Measurements from ENCODE around the gene DNA2. TPM values are rescaled to one million over a fixed set of nuclear protein-coding genes. Genes with fewer than 3 reads are reported as not detected.
"Not testable (repeated sequence)": the region's sequence is repeated elsewhere in the genome, so short reads cannot be mapped to it uniquely, and the experiment has no call there.

The DNA2 gene, protein sequence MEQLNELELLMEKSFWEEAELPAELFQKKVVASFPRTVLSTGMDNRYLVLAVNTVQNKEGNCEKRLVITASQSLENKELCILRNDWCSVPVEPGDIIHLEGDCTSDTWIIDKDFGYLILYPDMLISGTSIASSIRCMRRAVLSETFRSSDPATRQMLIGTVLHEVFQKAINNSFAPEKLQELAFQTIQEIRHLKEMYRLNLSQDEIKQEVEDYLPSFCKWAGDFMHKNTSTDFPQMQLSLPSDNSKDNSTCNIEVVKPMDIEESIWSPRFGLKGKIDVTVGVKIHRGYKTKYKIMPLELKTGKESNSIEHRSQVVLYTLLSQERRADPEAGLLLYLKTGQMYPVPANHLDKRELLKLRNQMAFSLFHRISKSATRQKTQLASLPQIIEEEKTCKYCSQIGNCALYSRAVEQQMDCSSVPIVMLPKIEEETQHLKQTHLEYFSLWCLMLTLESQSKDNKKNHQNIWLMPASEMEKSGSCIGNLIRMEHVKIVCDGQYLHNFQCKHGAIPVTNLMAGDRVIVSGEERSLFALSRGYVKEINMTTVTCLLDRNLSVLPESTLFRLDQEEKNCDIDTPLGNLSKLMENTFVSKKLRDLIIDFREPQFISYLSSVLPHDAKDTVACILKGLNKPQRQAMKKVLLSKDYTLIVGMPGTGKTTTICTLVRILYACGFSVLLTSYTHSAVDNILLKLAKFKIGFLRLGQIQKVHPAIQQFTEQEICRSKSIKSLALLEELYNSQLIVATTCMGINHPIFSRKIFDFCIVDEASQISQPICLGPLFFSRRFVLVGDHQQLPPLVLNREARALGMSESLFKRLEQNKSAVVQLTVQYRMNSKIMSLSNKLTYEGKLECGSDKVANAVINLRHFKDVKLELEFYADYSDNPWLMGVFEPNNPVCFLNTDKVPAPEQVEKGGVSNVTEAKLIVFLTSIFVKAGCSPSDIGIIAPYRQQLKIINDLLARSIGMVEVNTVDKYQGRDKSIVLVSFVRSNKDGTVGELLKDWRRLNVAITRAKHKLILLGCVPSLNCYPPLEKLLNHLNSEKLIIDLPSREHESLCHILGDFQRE
- 10 to 100 TPM; 35.0 to 36.1 TPM for total RNA-seq

DNA sequence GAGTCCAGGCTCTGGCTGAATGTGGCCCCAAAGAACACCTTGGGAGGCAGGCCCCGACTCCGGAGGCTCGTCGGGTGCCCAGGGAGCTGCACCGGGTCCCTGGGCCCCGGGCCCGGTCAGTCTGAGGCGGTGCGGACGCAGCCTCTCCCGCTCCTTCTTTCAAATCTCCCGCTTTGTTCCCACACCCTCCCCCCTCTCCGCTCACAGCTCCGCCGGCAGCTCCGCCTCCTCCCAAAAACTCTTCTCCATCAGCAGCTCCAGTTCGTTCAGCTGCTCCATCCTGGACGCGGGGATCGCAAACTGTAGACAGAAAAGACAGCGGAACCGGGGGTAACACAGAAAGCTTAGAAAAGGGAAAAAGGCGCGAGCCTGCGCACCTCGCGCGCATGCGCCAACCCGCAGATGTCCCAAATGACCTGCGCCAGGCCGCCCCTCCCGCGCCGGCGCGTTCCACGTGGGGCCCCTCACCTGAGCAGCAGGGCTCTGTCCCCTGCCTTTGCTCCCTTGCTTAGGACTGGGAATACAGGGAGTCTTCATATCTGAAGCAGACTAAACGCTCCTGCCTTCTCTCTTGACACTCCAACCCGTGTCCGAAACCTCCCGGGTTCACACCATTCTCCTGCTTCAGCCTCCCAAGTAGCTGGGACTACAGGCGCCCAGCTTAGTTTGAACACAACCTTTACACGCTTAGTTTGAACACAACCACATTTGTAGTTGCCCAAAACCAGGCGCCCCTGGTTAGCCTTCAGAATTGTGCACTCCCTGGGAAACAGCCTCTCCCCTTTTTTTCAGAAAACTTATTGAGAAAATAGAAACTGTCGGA is at the start of gene DNA2:
Gene DNA2 (minus strand): TSS at position 388 of the 823 bp plus-strand sequence. CDS start 109 bp downstream, at position 279.
- ATAC-seq (ENCODE audit: low read depth) (peak; percentile 93), DNase-seq (peak; percentile 86)
- Mint-ChIP-seq H3K4me3 (peak within 1 kb of the TSS; percentile 98), H3K27me3 (no peaks in the 10 kb centered on the region), H3K4me1 (peaks cover 22% of the 10 kb centered on the region), H3K27ac (peak within 1 kb of the TSS; percentile 97), H3K36me3 (peaks cover 13% of the 10 kb centered on the region), H3K9me3 (no peaks in the 10 kb centered on the region)
- POLR2A ChIA-PET = interaction anchor here (0.9 to 1.3 kb wide), 6 partner anchors 13 to 249 kb away, joined by 3 to 6 read pairs (median 4); partner anchors contain the start of genes CCAR1 and RUFY2

DNA sequence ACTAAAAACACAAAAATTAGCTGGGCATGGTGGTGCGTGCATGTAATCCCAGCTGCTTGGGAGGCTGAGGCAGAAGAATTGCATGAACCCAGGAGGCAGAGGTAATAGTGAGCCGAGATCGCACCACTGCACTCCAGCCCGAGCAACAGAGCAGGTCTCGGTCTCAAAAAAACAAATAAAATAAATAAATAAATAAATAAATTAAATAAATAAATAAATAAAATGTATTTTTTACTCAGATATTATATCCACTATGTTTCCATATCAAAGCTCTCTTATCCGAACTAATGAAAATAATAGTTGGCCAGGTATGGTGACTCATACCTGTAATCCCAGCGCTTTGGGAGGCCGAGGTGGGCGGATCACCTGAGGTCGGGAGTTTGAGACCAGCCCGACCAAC is 46.8 kb upstream of the DNA2 start:
- H3K4me3 Mint-ChIP-seq; H3K27ac Mint-ChIP-seq; H3K9me3 Mint-ChIP-seq; ATAC-seq (ENCODE audit: low read depth); H3K27me3 Mint-ChIP-seq; H3K4me1 Mint-ChIP-seq; H3K36me3 Mint-ChIP-seq; DNase-seq: not testable (repeated sequence)
- POLR2A ChIA-PET = interaction anchor here (0.6 kb wide), 1 partner anchor 67 kb away, joined by 4 read pairs; no protein-coding TSS in a partner anchor

- no peaks in the 10 kb centered on the region for H3K27me3 Mint-ChIP-seq
- H3K27ac Mint-ChIP-seq = no peak overlapping the region
- no peak overlapping the region for H3K4me3 Mint-ChIP-seq
- DNase-seq (no peak), ATAC-seq (ENCODE audit: low read depth) (no peak)
- H3K4me1 Mint-ChIP-seq = peaks cover 1% of the 10 kb centered on the region
- H3K36me3 Mint-ChIP-seq = peaks cover 2% of the 10 kb centered on the region
- POLR2A ChIA-PET = no interaction called here
- H3K9me3 Mint-ChIP-seq = no peaks in the 10 kb centered on the region
These were observed 45.4 kb upstream of the DNA2 start for GRCh38 chr10:68517188-68517587.

GRCh38 chr10:68516766-68517165 is 45.0 kb upstream of the DNA2 start:
- ATAC-seq (ENCODE audit: low read depth) (no peak), DNase-seq (no peak)
- no peaks in the 10 kb centered on the region for H3K9me3 Mint-ChIP-seq
- POLR2A ChIA-PET = no interaction called here
- peaks cover 1% of the 10 kb centered on the region for H3K4me1 Mint-ChIP-seq
- H3K36me3 Mint-ChIP-seq = no peaks in the 10 kb centered on the region
- no peak overlapping the region for H3K27ac Mint-ChIP-seq
- no peaks in the 10 kb centered on the region for H3K27me3 Mint-ChIP-seq
- no peak overlapping the region for H3K4me3 Mint-ChIP-seq

DNA sequence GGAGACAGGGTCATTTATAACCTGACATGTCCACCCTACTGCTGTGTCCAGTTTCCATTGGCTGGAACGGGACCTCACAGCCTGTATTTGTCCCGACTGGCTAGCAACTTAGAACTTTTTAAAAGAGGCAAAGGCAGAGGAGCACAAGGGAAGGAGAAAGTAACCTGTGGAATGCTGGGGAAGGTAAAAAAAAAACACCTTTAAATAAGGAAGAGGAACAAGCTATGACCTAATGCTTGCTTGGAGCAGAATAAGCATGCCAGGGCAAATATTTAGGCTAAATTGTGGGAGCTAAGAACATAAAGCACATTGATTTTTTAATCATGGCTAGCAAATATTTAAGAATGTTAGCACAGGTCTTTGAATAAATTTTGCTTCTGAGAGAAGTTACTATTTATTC is 44.4 kb upstream of the DNA2 start:
- DNase-seq; H3K4me3 Mint-ChIP-seq; H3K4me1 Mint-ChIP-seq; H3K27ac Mint-ChIP-seq; H3K27me3 Mint-ChIP-seq; H3K36me3 Mint-ChIP-seq; POLR2A ChIA-PET; ATAC-seq (ENCODE audit: low read depth); H3K9me3 Mint-ChIP-seq: not testable (repeated sequence)

GRCh38 chr10:68508090-68508489 is 36.3 kb upstream of the DNA2 start:
- Mint-ChIP-seq H3K4me1 (no peaks in the 10 kb centered on the region), H3K36me3 (peaks cover 5% of the 10 kb centered on the region), H3K27me3 (no peaks in the 10 kb centered on the region), H3K9me3 (no peaks in the 10 kb centered on the region), H3K4me3 (no peak overlapping the region), H3K27ac (no peak overlapping the region)
- DNase-seq (no peak), ATAC-seq (ENCODE audit: low read depth) (no peak)
- POLR2A ChIA-PET = interaction anchor here (0.6 kb wide), 1 partner anchor 174 kb away, joined by 3 read pairs; no protein-coding TSS in a partner anchor

DNA sequence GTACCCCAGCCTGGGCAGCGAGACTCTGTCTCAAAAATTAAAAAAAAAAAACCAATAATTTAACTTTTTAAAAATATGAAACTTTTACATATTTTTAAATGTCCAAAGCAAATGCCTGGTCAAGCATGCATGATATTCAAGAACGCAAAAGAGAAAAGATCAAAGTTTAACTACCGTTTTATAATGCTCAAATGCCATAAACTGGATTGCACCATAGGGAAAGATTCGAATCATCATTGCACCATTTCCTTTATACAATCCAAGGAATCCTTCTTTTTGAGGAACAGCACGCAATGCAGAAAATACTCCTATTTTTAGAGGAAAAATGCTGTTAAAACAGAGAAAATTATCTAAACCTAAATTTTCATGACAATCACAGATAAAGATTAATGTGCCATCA is 34.6 kb upstream of the DNA2 start:
- Mint-ChIP-seq H3K9me3 (no peaks in the 10 kb centered on the region), H3K4me1 (no peaks in the 10 kb centered on the region), H3K4me3 (no peak overlapping the region), H3K27ac (no peak overlapping the region), H3K36me3 (peaks cover 12% of the 10 kb centered on the region), H3K27me3 (no peaks in the 10 kb centered on the region)
- DNase-seq = no peak
- POLR2A ChIA-PET = no interaction called here
- ATAC-seq (ENCODE audit: low read depth) = no peak

DNA sequence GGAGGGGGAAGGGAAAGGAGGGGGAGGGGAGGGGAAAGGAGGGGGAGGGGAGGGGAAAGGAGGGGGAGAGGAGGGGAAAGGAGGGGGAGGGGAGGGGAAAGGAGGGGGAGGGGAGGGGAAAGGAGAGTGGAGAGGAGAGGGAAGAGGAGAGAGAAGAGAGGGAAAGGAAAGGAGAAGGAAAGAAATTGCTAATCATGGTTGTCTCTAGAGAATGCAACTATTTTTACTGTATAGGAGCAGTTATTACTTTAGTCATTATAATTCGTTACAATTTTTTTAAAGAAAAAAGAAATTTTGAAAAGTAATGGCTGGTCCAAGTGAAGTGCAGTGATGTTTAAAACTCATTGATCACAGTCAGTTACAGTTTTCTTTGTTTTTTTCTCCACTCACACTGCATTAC is 31.1 kb upstream of the DNA2 start:
- H3K4me3 Mint-ChIP-seq = no peak overlapping the region

GRCh38 chr10:68501691-68502090 is 29.9 kb upstream of the DNA2 start:
- DNase-seq (no peak), ATAC-seq (ENCODE audit: low read depth) (no peak)
- no peaks in the 10 kb centered on the region for H3K9me3 Mint-ChIP-seq
- H3K4me1 Mint-ChIP-seq = no peaks in the 10 kb centered on the region
- H3K27ac Mint-ChIP-seq = no peak overlapping the region
- H3K4me3 Mint-ChIP-seq = no peak overlapping the region
- H3K27me3 Mint-ChIP-seq = no peaks in the 10 kb centered on the region
- POLR2A ChIA-PET = no interaction called here
- peaks cover 19% of the 10 kb centered on the region for H3K36me3 Mint-ChIP-seq

More for the DNA sequence above, 31.1 kb upstream of the DNA2 start:
- Mint-ChIP-seq H3K27me3 (no peaks in the 10 kb centered on the region), H3K27ac (no peak overlapping the region), H3K9me3 (no peaks in the 10 kb centered on the region), H3K36me3 (peaks cover 17% of the 10 kb centered on the region), H3K4me1 (no peaks in the 10 kb centered on the region)
- POLR2A ChIA-PET = no interaction called here
- no peak for ATAC-seq (ENCODE audit: low read depth)
- DNase-seq = no peak

- peaks cover 19% of the 10 kb centered on the region for H3K36me3 Mint-ChIP-seq
- H3K27me3 Mint-ChIP-seq = no peaks in the 10 kb centered on the region
- H3K4me1 Mint-ChIP-seq = no peaks in the 10 kb centered on the region
- POLR2A ChIA-PET = no interaction called here
- H3K4me3 Mint-ChIP-seq = no peak overlapping the region
- no peak overlapping the region for H3K27ac Mint-ChIP-seq
- ATAC-seq (ENCODE audit: low read depth) (no peak), DNase-seq (no peak)
- H3K9me3 Mint-ChIP-seq = no peaks in the 10 kb centered on the region
These were observed 27.8 kb upstream of the DNA2 start for GRCh38 chr10:68499544-68499943.

- POLR2A ChIA-PET = no interaction called here
- no peaks in the 10 kb centered on the region for H3K27me3 Mint-ChIP-seq
- peaks cover 12% of the 10 kb centered on the region for H3K36me3 Mint-ChIP-seq
- no peaks in the 10 kb centered on the region for H3K9me3 Mint-ChIP-seq
- H3K4me3 Mint-ChIP-seq = no peak overlapping the region
- ATAC-seq (ENCODE audit: low read depth) (no peak), DNase-seq (no peak)
- no peak overlapping the region for H3K27ac Mint-ChIP-seq
- H3K4me1 Mint-ChIP-seq = no peaks in the 10 kb centered on the region
These were observed 24.3 kb upstream of the DNA2 start for GRCh38 chr10:68496072-68496471.

GRCh38 chr10:68492118-68492517 is 20.3 kb upstream of the DNA2 start:
- H3K36me3 Mint-ChIP-seq = peaks cover 13% of the 10 kb centered on the region
- H3K4me3 Mint-ChIP-seq = no peak overlapping the region
- no peak overlapping the region for H3K27ac Mint-ChIP-seq
- no peaks in the 10 kb centered on the region for H3K9me3 Mint-ChIP-seq
- H3K4me1 Mint-ChIP-seq = no peaks in the 10 kb centered on the region
- no peak for ATAC-seq (ENCODE audit: low read depth)
- H3K27me3 Mint-ChIP-seq = no peaks in the 10 kb centered on the region
- POLR2A ChIA-PET = no interaction called here
- DNase-seq = no peak

- ATAC-seq (ENCODE audit: low read depth) (no peak), DNase-seq (no peak)
- no peak overlapping the region for H3K4me3 Mint-ChIP-seq
- no peaks in the 10 kb centered on the region for H3K27me3 Mint-ChIP-seq
- H3K9me3 Mint-ChIP-seq = no peaks in the 10 kb centered on the region
- POLR2A ChIA-PET = interaction anchor here (0.7 kb wide), 1 partner anchor 13 kb away, joined by 3 read pairs; no protein-coding TSS in a partner anchor
- H3K27ac Mint-ChIP-seq = no peak overlapping the region
- H3K36me3 Mint-ChIP-seq = peaks cover 14% of the 10 kb centered on the region
- H3K4me1 Mint-ChIP-seq = no peaks in the 10 kb centered on the region
These were observed 18.1 kb upstream of the DNA2 start for GRCh38 chr10:68489919-68490318.
